GM18951 (cell line): Measurements from ENCODE around the gene XDH.

Source experiments
- POLR2A ChIP-seq: IDR thresholded peaks from 4 replicates; pipeline ENCODE4 v1.6.1; 2011; ENCODE audit warnings: mild to moderate bottlenecking; ENCODE audit not compliant: insufficient read length, insufficient read depth; ENCODE audit errors: extremely low read depth
- in situ Hi-C: fragments of 300-500 bp; cut with MboI; formaldehyde crosslinking; loops from one replicate; pipeline ENCODE4 v1.12.0; 2022; ENCODE audit warnings: low sequenced_read_pairs, mixed read lengths, inconsistent platforms; ENCODE audit not compliant: unreplicated experiment

Gene XDH

GRCh38 chr2:31329081-31329625 is 85.4 kb downstream of the XDH start:
- in situ Hi-C loops = loop anchor here (25.0 kb wide), 1 partner anchor 1167 kb away; no protein-coding TSS in a partner anchor
- TF ChIP-seq POLR2A = no peak

GRCh38 chr2:31328026-31328425 is 86.5 kb downstream of the XDH start:
- in situ Hi-C loops = loop anchor here (25.0 kb wide), 1 partner anchor 1166 kb away; no protein-coding TSS in a partner anchor
- TF ChIP-seq POLR2A = no peak

GRCh38 chr2:31327505-31327904 is 87.0 kb downstream of the XDH start:
- in situ Hi-C loops = loop anchor here (25.0 kb wide), 1 partner anchor 1165 kb away; no protein-coding TSS in a partner anchor
- TF ChIP-seq POLR2A = no peak

GRCh38 chr2:31324016-31324633 is 90.4 kb downstream of the XDH start:
- no peak for TF ChIP-seq POLR2A
- in situ Hi-C loops = no loop called here

GRCh38 chr2:31322371-31322770 is 92.2 kb downstream of the XDH start:
- TF ChIP-seq POLR2A = no peak
- in situ Hi-C loops = no loop called here

- no peak for TF ChIP-seq POLR2A
- in situ Hi-C loops = no loop called here
Observed at GRCh38 chr2:31319406-31320175, 95.0 kb downstream of the XDH start.

GRCh38 chr2:31318361-31319336 is 95.9 kb downstream of the XDH start:
- in situ Hi-C loops = no loop called here
- TF ChIP-seq POLR2A = no peak

- TF ChIP-seq POLR2A = no peak
- in situ Hi-C loops = no loop called here
Observed at GRCh38 chr2:31317396-31317795, 97.1 kb downstream of the XDH start.

- TF ChIP-seq POLR2A = no peak
- in situ Hi-C loops = no loop called here
Observed at GRCh38 chr2:31314761-31315160, 99.8 kb downstream of the XDH start.

GRCh38 chr2:31312898-31313297 is 101.6 kb downstream of the XDH start:
- in situ Hi-C loops = no loop called here
- TF ChIP-seq POLR2A = no peak

GRCh38 chr2:31304816-31305215 is 109.7 kb downstream of the XDH start:
- in situ Hi-C loops = no loop called here
- TF ChIP-seq POLR2A = no peak

- in situ Hi-C loops = no loop called here
- TF ChIP-seq POLR2A = no peak
Observed at GRCh38 chr2:31302940-31303563, 111.5 kb downstream of the XDH start.

GRCh38 chr2:31300309-31300708 is 114.2 kb downstream of the XDH start:
- in situ Hi-C loops = no loop called here
- no peak for TF ChIP-seq POLR2A

- no peak for TF ChIP-seq POLR2A
- in situ Hi-C loops = no loop called here
Observed at GRCh38 chr2:31299547-31299946, 115.0 kb downstream of the XDH start.
